Gastrocnemius medialis (tissue), 4 donors: Measurements from ENCODE around the gene RAB3GAP1. TPM values are rescaled to one million over a fixed set of nuclear protein-coding genes. Genes with fewer than 3 reads are reported as not detected.

ENCODE experiments used
- ATAC-seq, 2 donors: fragments of 150-250 bp; one replicate each; pipeline ENCODE4 v1.9.1; 2016
- DNase-seq, 2 donors: peaks; one replicate each; pipeline ENCODE4 v3.0.0-alpha.2; 2019
- H3K27ac ChIP-seq, 4 donors: fragments of 200-600 bp; sonication (generic); 1 replicate in 1 of 4; 2 replicates in 3 of 4; pipeline ENCODE4 v1.5.1; 2016 to 2018; ENCODE audit warnings: mild to moderate bottlenecking in 2 of 4, moderate library complexity in 1 of 4
- H3K27me3 ChIP-seq, 3 donors: fragments of 200-600 bp; sonication (generic) in 2 of 3; 1 replicate in 1 of 3; 2 replicates in 2 of 3; pipeline versions ENCODE4 v1.5.1 to v1.6.0; 2016 to 2019; ENCODE audit warnings: mild to moderate bottlenecking in 1 of 3, moderate library complexity in 1 of 3
- H3K36me3 ChIP-seq, 2 donors: fragments of 200-600 bp; sonication (generic) in 1 of 2; one replicate each; pipeline ENCODE4 v1.5.1; 2017 to 2018
- H3K4me1 ChIP-seq, 2 donors: fragments of 200-600 bp; sonication (generic) in 1 of 2; one replicate each; pipeline ENCODE4 v1.5.1; 2016 to 2017; ENCODE audit warnings: mild to moderate bottlenecking in 2 of 2
- H3K4me3 ChIP-seq, 4 donors: fragments of 200-600 bp; sonication (generic) in 3 of 4; 1 replicate in 1 of 4; 2 replicates in 3 of 4; pipeline ENCODE4 v1.5.1; 2016 to 2019; ENCODE audit warnings: mild to moderate bottlenecking in 2 of 4
- H3K9me3 ChIP-seq, 3 donors: fragments of 200-600 bp; sonication (generic) in 2 of 3; 1 replicate in 1 of 3; 2 replicates in 2 of 3; pipeline ENCODE4 v1.5.1; 2016 to 2019
- CTCF ChIP-seq, 5 experiments: fragments of 450-650 bp in 3 of 5; fragments of 200-600 bp in 2 of 5; sonication (generic) in 2 of 5; IDR thresholded peaks in 4 of 5; conservative IDR thresholded peaks in 1 of 5; 1 replicate in 4 of 5; 2 replicates in 1 of 5; pipeline ENCODE4 v1.5.1; 2016 to 2019; ENCODE audit warnings: antibody characterized with exemption in 5 of 5, mild to moderate bottlenecking in 3 of 5, moderate library complexity in 3 of 5
- POLR2A ChIP-seq, 2 donors: fragments of 450-650 bp; IDR thresholded peaks; one replicate each; pipeline ENCODE4 v1.6.1; 2017; ENCODE audit warnings: antibody characterized with exemption in 2 of 2, mild to moderate bottlenecking in 2 of 2, moderate library complexity in 2 of 2
- in situ Hi-C, 4 donors: fragments of 200-750 bp; cut with MboI; loops; one replicate each; pipeline versions ENCODE4 v1.15.0 to v1.8.0; 2017; ENCODE audit warnings: low sequenced_read_pairs in 4 of 4
- intact Hi-C: fragments of 100-400 bp; cut with DNase I; formaldehyde crosslinking; loops from one replicate; pipeline ENCODE4 v1.15.1; 2023; ENCODE audit warnings: low total_unique reads
- total RNA-seq, 4 donors: library from RNA; depleted of rRNA; stranded (reverse); fragments of >200 nt; gene quantifications; one replicate each; pipeline versions ENCODE4 v1.1.0 to v1.2.3, GENCODE V29; 2016

RAB3GAP1 gene
- total RNA-seq, 4 donors from 2014 or later, result 44.3 to 51.7 (median 46.5) TPM

- Histone ChIP-seq H3K27ac (no peak overlapping the region), H3K9me3 (no peaks in the 10 kb centered on the region), H3K4me3 (no peak overlapping the region), H3K27me3 (no peaks in the 10 kb centered on the region), H3K36me3 (peaks cover 0 to 80% of the 10 kb centered on the region in 2 donors), H3K4me1 (no peaks in the 10 kb centered on the region)
- ATAC-seq (no peak), DNase-seq (no peak)
- TF ChIP-seq POLR2A (IDR thresholded peaks at IDR 0.05), result no peak
- no peak for TF ChIP-seq CTCF (IDR thresholded peaks at IDR 0.05 in 4 of 5, conservative IDR thresholded peaks at IDR 0.05 in 1 of 5)
- intact Hi-C loops (no loop called here), in situ Hi-C loops (no loop called here)
Observed at GRCh38 chr2:135167273-135167672, 115.2 kb downstream of the RAB3GAP1 start.

- in situ Hi-C loops (no loop called here), intact Hi-C loops (no loop called here)
- no peaks in the 10 kb centered on the region for H3K4me1 ChIP-seq
- H3K27me3 ChIP-seq, result no peaks in the 10 kb centered on the region
- no peak overlapping the region for H3K4me3 ChIP-seq
- no peak overlapping the region for H3K27ac ChIP-seq
- no peak for ATAC-seq
- H3K9me3 ChIP-seq, result no peaks in the 10 kb centered on the region
- DNase-seq, result no peak
- TF ChIP-seq POLR2A (IDR thresholded peaks at IDR 0.05) (no peak), CTCF (IDR thresholded peaks at IDR 0.05 in 4 of 5, conservative IDR thresholded peaks at IDR 0.05 in 1 of 5) (no peak)
- H3K36me3 ChIP-seq, result peaks cover 0 to 83% of the 10 kb centered on the region in 2 donors
Observed at GRCh38 chr2:135168204-135168856, 116.2 kb downstream of the RAB3GAP1 start.

GRCh38 chr2:135169900-135170753 lies 118.0 kb downstream of the RAB3GAP1 start:
- H3K36me3 ChIP-seq, result peaks cover 0 to 69% of the 10 kb centered on the region in 2 donors

GRCh38 chr2:135174049-135174809 lies 122.1 kb downstream of the RAB3GAP1 start:
- Histone ChIP-seq H3K27me3 (no peaks in the 10 kb centered on the region), H3K4me1 (no peaks in the 10 kb centered on the region), H3K27ac (no peak overlapping the region), H3K4me3 (no peak overlapping the region), H3K36me3 (peaks cover 0 to 33% of the 10 kb centered on the region in 2 donors), H3K9me3 (no peaks in the 10 kb centered on the region)
- intact Hi-C loops, result no loop called here
- TF ChIP-seq POLR2A (IDR thresholded peaks at IDR 0.05) (no peak), CTCF (IDR thresholded peaks at IDR 0.05 in 4 of 5, conservative IDR thresholded peaks at IDR 0.05 in 1 of 5) (no peak)
- no peak for DNase-seq
- ATAC-seq, result no peak
- in situ Hi-C loops, result no loop called here

More at GRCh38 chr2:135169900-135170753, 118.0 kb downstream of the RAB3GAP1 start:
- H3K9me3 ChIP-seq, result no peaks in the 10 kb centered on the region
- no peaks in the 10 kb centered on the region for H3K27me3 ChIP-seq
- in situ Hi-C loops (no loop called here), intact Hi-C loops (no loop called here)
- DNase-seq (no peak), ATAC-seq (no peak)
- no peak overlapping the region for H3K4me3 ChIP-seq
- no peak overlapping the region for H3K27ac ChIP-seq
- TF ChIP-seq CTCF (IDR thresholded peaks at IDR 0.05 in 4 of 5, conservative IDR thresholded peaks at IDR 0.05 in 1 of 5) (no peak), POLR2A (IDR thresholded peaks at IDR 0.05) (no peak)
- H3K4me1 ChIP-seq, result no peaks in the 10 kb centered on the region
